GM12864 (cell line): ENCODE data around the gene SDC3.

ENCODE experiments used
- DNase-seq: peaks from one replicate; pipeline ENCODE4 v3.0.0-alpha.2; 2011; ENCODE audit warnings: low read depth
- H3K4me3 ChIP-seq: 2 replicates; pipeline ENCODE4 v1.5.1; 2011; ENCODE audit warnings: mild to moderate bottlenecking, low read depth, low read length, control low read depth
- TF ChIP-seq, protein P1 (sequence below): IDR thresholded peaks from 2 replicates; pipeline ENCODE4 v1.5.1; 2011; ENCODE audit warnings: low read depth, mild to moderate bottlenecking, moderate library complexity, low read length, control low read depth, inconsistent platforms; ENCODE audit errors: missing control alignments

The SDC3 gene

DNA sequence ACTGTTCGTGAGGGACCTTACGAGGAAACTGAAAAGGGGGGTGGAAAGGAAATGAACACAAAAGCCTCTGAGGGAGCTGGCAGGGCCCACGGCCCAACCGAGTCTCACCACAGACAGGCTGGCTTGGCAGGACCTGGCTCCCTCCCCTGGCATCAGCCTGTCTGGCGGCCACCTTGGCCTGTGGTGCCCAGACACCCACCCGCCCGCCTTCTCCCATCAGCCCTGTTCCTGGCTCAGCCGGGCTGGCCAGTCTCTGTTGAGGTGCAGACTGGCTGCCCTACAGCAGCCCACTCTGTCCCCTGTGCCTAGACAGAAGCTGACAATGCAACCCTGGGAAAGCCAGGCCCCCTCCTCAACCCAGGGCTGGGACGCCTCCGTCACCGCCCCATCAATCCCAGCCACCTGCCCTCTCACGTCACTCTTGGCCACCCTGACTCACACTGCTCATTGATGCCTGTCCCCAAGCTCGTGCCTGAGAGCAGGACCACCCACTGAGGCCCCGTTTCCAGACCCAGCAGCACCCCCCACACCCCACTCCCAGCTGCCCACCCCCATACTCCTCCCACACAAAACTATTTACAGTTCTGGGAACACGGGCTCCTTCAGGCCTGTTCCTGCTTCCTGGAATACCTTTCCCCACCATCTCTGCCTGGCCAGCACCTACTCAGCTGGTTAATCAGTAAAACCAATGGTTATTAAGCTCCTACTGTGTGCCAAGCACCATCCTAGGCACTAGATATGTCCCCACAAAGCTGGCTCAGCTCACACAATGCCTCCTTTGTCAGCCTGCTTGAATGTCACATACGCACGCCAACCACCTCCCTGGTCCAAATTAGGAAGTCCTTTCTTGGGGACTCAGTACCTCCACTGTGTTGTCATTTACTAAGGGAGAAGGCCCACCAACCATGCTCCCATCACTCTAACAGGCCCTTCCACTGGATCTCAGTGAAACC lies 22.7 kb downstream of the SDC3 start:
- H3K4me3 ChIP-seq: no peak overlapping the region
- no peak for DNase-seq

GRCh38 chr1:30884723-30885122 lies 23.8 kb downstream of the SDC3 start:
- TF ChIP-seq, protein P1, sequence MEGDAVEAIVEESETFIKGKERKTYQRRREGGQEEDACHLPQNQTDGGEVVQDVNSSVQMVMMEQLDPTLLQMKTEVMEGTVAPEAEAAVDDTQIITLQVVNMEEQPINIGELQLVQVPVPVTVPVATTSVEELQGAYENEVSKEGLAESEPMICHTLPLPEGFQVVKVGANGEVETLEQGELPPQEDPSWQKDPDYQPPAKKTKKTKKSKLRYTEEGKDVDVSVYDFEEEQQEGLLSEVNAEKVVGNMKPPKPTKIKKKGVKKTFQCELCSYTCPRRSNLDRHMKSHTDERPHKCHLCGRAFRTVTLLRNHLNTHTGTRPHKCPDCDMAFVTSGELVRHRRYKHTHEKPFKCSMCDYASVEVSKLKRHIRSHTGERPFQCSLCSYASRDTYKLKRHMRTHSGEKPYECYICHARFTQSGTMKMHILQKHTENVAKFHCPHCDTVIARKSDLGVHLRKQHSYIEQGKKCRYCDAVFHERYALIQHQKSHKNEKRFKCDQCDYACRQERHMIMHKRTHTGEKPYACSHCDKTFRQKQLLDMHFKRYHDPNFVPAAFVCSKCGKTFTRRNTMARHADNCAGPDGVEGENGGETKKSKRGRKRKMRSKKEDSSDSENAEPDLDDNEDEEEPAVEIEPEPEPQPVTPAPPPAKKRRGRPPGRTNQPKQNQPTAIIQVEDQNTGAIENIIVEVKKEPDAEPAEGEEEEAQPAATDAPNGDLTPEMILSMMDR: no peak
- no peak for DNase-seq

More for the DNA sequence above, 22.7 kb downstream of the SDC3 start:
- TF ChIP-seq, protein P1: no peak

DNA sequence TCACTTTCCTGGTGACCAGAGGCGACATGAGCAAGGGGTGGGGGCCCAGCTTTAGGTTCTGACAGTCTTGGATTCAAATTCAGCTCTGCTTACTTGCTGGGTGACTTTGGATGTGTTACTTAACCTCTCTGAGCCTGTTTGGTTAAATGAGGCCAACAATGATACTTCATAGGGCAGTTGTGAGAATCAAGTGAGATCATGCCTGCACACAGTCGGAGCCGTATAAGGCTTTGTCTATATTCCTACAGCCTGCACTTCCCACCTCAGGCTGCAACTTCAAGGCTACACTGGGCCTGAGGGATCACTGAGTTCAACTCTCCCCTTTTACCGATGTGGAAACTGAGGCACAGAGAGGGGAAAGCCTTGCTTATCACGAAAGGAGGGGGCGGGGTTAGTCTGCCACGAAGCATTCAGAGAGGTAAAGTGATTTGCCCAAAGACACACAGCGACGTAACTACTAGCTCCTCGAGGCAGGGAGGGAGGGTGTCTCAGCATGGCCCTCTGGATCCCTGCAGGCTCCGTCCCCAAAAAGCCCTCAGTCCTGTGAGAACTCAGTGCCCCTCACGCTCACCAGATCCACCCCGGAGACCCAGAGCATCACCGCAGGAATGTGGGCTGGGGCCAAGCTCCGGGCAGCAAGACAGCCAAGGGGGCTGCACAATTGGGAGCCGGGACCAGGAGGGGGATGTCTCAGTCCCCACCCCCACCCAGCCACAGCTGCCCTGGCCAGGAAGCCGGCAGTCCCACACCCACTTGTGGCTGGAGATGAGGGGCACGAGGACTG lies 25.0 kb downstream of the SDC3 start:
- no peak overlapping the region for H3K4me3 ChIP-seq
- TF ChIP-seq, protein P1: no peak
- DNase-seq: no peak

More at GRCh38 chr1:30884723-30885122, 23.8 kb downstream of the SDC3 start:
- H3K4me3 ChIP-seq: no peak overlapping the region

GRCh38 chr1:30882678-30883388 lies 25.7 kb downstream of the SDC3 start:
- TF ChIP-seq, protein P1: no peak
- H3K4me3 ChIP-seq: no peak overlapping the region
- no peak for DNase-seq

DNA sequence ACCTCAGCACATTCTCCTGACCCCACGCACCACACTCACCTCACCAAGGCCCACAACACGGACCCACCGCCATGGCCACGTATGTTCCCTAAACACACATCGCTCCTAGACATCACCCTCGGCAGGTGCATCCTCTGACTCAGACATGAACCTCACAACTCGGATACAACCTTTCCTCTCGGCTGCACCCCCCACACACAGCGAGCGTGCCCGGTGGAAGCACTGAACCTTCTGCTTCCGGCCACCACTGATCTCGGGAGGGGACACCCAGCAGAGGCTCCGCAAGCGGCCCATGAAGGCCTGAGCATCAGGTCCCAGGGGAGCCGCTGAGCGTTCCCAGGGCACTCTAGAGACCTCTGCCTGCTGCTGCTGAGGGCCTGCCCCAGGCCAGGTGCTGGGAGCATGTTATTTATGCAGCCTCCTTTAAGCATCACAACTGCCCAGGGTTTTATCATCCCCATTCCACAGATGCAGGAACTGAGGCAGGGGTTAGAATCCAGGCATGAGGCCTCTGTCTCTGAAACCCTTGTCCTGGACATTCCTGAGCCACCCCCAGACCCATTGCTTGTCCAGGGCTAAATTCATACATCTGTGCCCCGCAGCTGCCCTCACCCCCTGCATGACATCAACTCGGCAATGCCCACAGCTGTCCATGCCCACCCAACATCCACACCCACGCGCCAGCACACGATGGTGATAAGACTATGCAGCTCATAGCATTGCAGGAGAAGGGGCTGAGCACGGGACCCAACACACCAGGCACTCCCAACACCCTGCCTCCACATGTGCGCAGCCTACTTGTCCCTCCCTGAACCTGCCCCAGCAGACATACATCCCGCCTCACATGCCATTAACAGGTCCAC lies 27.0 kb downstream of the SDC3 start:
- DNase-seq: no peak
- TF ChIP-seq, protein P1: no peak
- H3K4me3 ChIP-seq: no peak overlapping the region
